Right ventricle myocardium superior (tissue), 1 donor: Measurements from ENCODE around the gene ADGRG7. TPM values are rescaled to one million over a fixed set of nuclear protein-coding genes. Genes with fewer than 3 reads are reported as not detected.

Experiments
- ATAC-seq: fragments of 200-7000 bp; cut with Tn5 transposase; one replicate; pipeline ENCODE4 v1.9.1; 2020; ENCODE audit warnings: mild to moderate bottlenecking; ENCODE audit not compliant: poor library complexity
- DNase-seq: peaks from one replicate; pipeline ENCODE4 v3.0.0-alpha.2; 2020
- intact Hi-C: fragments of 100-400 bp; cut with DNase I; formaldehyde crosslinking; loops from one replicate; pipeline ENCODE4 v1.11.2; 2022
- total RNA-seq: library from RNA; stranded (reverse); fragmentation: NEBNext Ultra II Directional; extraction: Animal tissue kit (Norgen Biotek cat#: 25700); gene quantifications from one replicate; pipeline ENCODE4 v1.2.1, GENCODE V29; 2021
- donor health status: DM: no; HTN: yes; CAD: no; lungs with severe emphysema.

Gene ADGRG7
- total RNA-seq, 1 donor from 2014 or later, result not detected

- intact Hi-C loops, result no loop called here
- DNase-seq (no peak), ATAC-seq (peak; percentile 15)
Measured at GRCh38 chr3:100682854-100683760, 73.7 kb downstream of the ADGRG7 start.

GRCh38 chr3:100693225-100693624 is 83.8 kb downstream of the ADGRG7 start:
- intact Hi-C loops, result no loop called here
- DNase-seq (no peak), ATAC-seq (no peak)

- ATAC-seq (no peak), DNase-seq (no peak)
- intact Hi-C loops, result no loop called here
Measured at GRCh38 chr3:100695696-100696095, 86.3 kb downstream of the ADGRG7 start.

GRCh38 chr3:100696161-100696560 is 86.8 kb downstream of the ADGRG7 start:
- ATAC-seq, result no peak
- intact Hi-C loops, result no loop called here
- DNase-seq, result no peak

GRCh38 chr3:100697172-100697571 is 87.8 kb downstream of the ADGRG7 start:
- intact Hi-C loops, result no loop called here
- ATAC-seq (no peak), DNase-seq (peak; percentile 33)

- intact Hi-C loops, result no loop called here
- peak; percentile 28 for DNase-seq
- ATAC-seq, result no peak
Measured at GRCh38 chr3:100697723-100698285, 88.4 kb downstream of the ADGRG7 start.

- intact Hi-C loops, result no loop called here
- ATAC-seq (no peak), DNase-seq (no peak)
Measured at GRCh38 chr3:100698736-100699135, 89.3 kb downstream of the ADGRG7 start.

GRCh38 chr3:100700708-100701107 is 91.3 kb downstream of the ADGRG7 start:
- intact Hi-C loops, result no loop called here
- DNase-seq (no peak), ATAC-seq (no peak)

- ATAC-seq (no peak), DNase-seq (no peak)
- intact Hi-C loops, result no loop called here
Measured at GRCh38 chr3:100702082-100702979, 92.9 kb downstream of the ADGRG7 start.

- intact Hi-C loops, result no loop called here
- DNase-seq, result no peak
- ATAC-seq, result no peak
Measured at GRCh38 chr3:100702980-100703345, 93.6 kb downstream of the ADGRG7 start.

GRCh38 chr3:100703865-100704264 is 94.5 kb downstream of the ADGRG7 start:
- intact Hi-C loops, result no loop called here
- ATAC-seq, result no peak
- no peak for DNase-seq

GRCh38 chr3:100706365-100706764 is 97.0 kb downstream of the ADGRG7 start:
- intact Hi-C loops, result no loop called here
- no peak for ATAC-seq
- no peak for DNase-seq

- no peak for DNase-seq
- intact Hi-C loops, result no loop called here
- no peak for ATAC-seq
Measured at GRCh38 chr3:100708644-100708988, 99.2 kb downstream of the ADGRG7 start.

GRCh38 chr3:100708989-100709841 is 99.8 kb downstream of the ADGRG7 start, which contains the start of gene TFG:
Gene TFG, plus strand, starts transcription at chr3:100709494. Its CDS starts 4,192 bp downstream, at chr3:100713686.
- ATAC-seq (peak; percentile 98), DNase-seq (peak; percentile 99)
- intact Hi-C loops, result no loop called here

- DNase-seq (peak; percentile 45), ATAC-seq (peak; percentile 23)
- intact Hi-C loops, result no loop called here
Measured at GRCh38 chr3:100709842-100710260, 100.5 kb downstream of the ADGRG7 start.

- ATAC-seq, result no peak
- intact Hi-C loops, result no loop called here
- DNase-seq, result no peak
Measured at GRCh38 chr3:100710261-100710968, 101.0 kb downstream of the ADGRG7 start.

GRCh38 chr3:100715176-100715575 is 105.8 kb downstream of the ADGRG7 start:
- ATAC-seq, result no peak
- intact Hi-C loops, result no loop called here
- no peak for DNase-seq

- intact Hi-C loops, result no loop called here
- ATAC-seq, result no peak
- no peak for DNase-seq
Measured at GRCh38 chr3:100717063-100717462, 107.7 kb downstream of the ADGRG7 start.
